HUES6 (cell line): ENCODE data around the gene FAM174A.
"Not testable (repeated sequence)": the region's sequence is repeated elsewhere in the genome, so short reads cannot be mapped to it uniquely, and the experiment has no call there.

ENCODE experiments used
- H3K27ac ChIP-seq: 2 replicates; pipeline ENCODE4 v1.7.0; 2013; ENCODE audit warnings: low read depth, mild to moderate bottlenecking, low read length, inconsistent platforms
- H3K27me3 ChIP-seq: 2 replicates; pipeline ENCODE4 v1.6.1; 2013; ENCODE audit warnings: low read length; ENCODE audit not compliant: control insufficient read depth, insufficient read depth
- H3K36me3 ChIP-seq: 2 replicates; pipeline ENCODE4 v1.6.1; 2013; ENCODE audit warnings: low read length; ENCODE audit not compliant: control insufficient read depth, insufficient read depth
- H3K4me1 ChIP-seq: 2 replicates; pipeline ENCODE4 v1.6.1; 2013; ENCODE audit warnings: low read length; ENCODE audit not compliant: control insufficient read depth, insufficient read depth
- H3K4me3 ChIP-seq: 2 replicates; pipeline ENCODE4 v1.5.1; 2013; ENCODE audit warnings: low read depth, low read length
- H3K9ac ChIP-seq: one replicate; pipeline ENCODE4 v1.6.1; 2013; ENCODE audit warnings: mild to moderate bottlenecking, low read length
- H3K9me3 ChIP-seq: 2 replicates; pipeline ENCODE4 v1.6.1; 2013; ENCODE audit warnings: low read depth, low read length; ENCODE audit not compliant: control insufficient read depth, insufficient read depth

The FAM174A gene

GRCh38 chr5:100576217-100576751 is 41.1 kb downstream of the FAM174A start:
- H3K9me3 ChIP-seq: no peaks in the 10 kb centered on the region
- no peaks in the 10 kb centered on the region for H3K4me1 ChIP-seq
- no peak overlapping the region for H3K9ac ChIP-seq
- H3K27me3 ChIP-seq: no peaks in the 10 kb centered on the region
- H3K27ac ChIP-seq: no peak overlapping the region
- no peak overlapping the region for H3K4me3 ChIP-seq
- no peaks in the 10 kb centered on the region for H3K36me3 ChIP-seq

GRCh38 chr5:100577506-100577905 is 42.3 kb downstream of the FAM174A start:
- H3K27ac ChIP-seq: no peak overlapping the region
- H3K4me3 ChIP-seq: no peak overlapping the region
- H3K4me1 ChIP-seq: no peaks in the 10 kb centered on the region
- H3K36me3 ChIP-seq: no peaks in the 10 kb centered on the region
- H3K9me3 ChIP-seq: no peaks in the 10 kb centered on the region
- no peaks in the 10 kb centered on the region for H3K27me3 ChIP-seq
- no peak overlapping the region for H3K9ac ChIP-seq

GRCh38 chr5:100584069-100584468 is 48.9 kb downstream of the FAM174A start:
- Histone ChIP-seq H3K4me3 (no peak overlapping the region), H3K36me3 (no peaks in the 10 kb centered on the region), H3K27me3 (no peaks in the 10 kb centered on the region), H3K9ac (no peak overlapping the region), H3K27ac (no peak overlapping the region), H3K4me1 (no peaks in the 10 kb centered on the region), H3K9me3 (no peaks in the 10 kb centered on the region)

- no peaks in the 10 kb centered on the region for H3K4me1 ChIP-seq
- H3K9me3 ChIP-seq: no peaks in the 10 kb centered on the region
- H3K27ac ChIP-seq: no peak overlapping the region
- no peak overlapping the region for H3K9ac ChIP-seq
- H3K27me3 ChIP-seq: no peaks in the 10 kb centered on the region
- no peaks in the 10 kb centered on the region for H3K36me3 ChIP-seq
- no peak overlapping the region for H3K4me3 ChIP-seq
Observed at GRCh38 chr5:100584889-100585288, 49.7 kb downstream of the FAM174A start.

- H3K36me3 ChIP-seq: no peaks in the 10 kb centered on the region
- no peak overlapping the region for H3K4me3 ChIP-seq
- no peaks in the 10 kb centered on the region for H3K4me1 ChIP-seq
- H3K9ac ChIP-seq: no peak overlapping the region
- no peaks in the 10 kb centered on the region for H3K27me3 ChIP-seq
- H3K9me3 ChIP-seq: no peaks in the 10 kb centered on the region
- no peak overlapping the region for H3K27ac ChIP-seq
Observed at GRCh38 chr5:100590867-100591266, 55.7 kb downstream of the FAM174A start.

- Histone ChIP-seq H3K36me3 (no peaks in the 10 kb centered on the region), H3K27ac (no peak overlapping the region), H3K27me3 (no peaks in the 10 kb centered on the region), H3K9me3 (no peaks in the 10 kb centered on the region), H3K9ac (no peak overlapping the region), H3K4me1 (no peaks in the 10 kb centered on the region), H3K4me3 (no peak overlapping the region)
Observed at GRCh38 chr5:100595152-100595811, 60.1 kb downstream of the FAM174A start.

- no peaks in the 10 kb centered on the region for H3K9me3 ChIP-seq
- no peak overlapping the region for H3K9ac ChIP-seq
- H3K4me3 ChIP-seq: no peak overlapping the region
- no peaks in the 10 kb centered on the region for H3K4me1 ChIP-seq
- H3K27me3 ChIP-seq: no peaks in the 10 kb centered on the region
- no peaks in the 10 kb centered on the region for H3K36me3 ChIP-seq
- H3K27ac ChIP-seq: no peak overlapping the region
Observed at GRCh38 chr5:100595812-100596173, 60.6 kb downstream of the FAM174A start.

- no peak overlapping the region for H3K9ac ChIP-seq
- H3K27me3 ChIP-seq: no peaks in the 10 kb centered on the region
- H3K9me3 ChIP-seq: no peaks in the 10 kb centered on the region
- H3K4me1 ChIP-seq: no peaks in the 10 kb centered on the region
- H3K27ac ChIP-seq: no peak overlapping the region
- H3K36me3 ChIP-seq: no peaks in the 10 kb centered on the region
- H3K4me3 ChIP-seq: no peak overlapping the region
Observed at GRCh38 chr5:100598446-100598845, 63.3 kb downstream of the FAM174A start.

- Histone ChIP-seq H3K36me3 (no peaks in the 10 kb centered on the region), H3K27me3 (no peaks in the 10 kb centered on the region), H3K4me3 (no peak overlapping the region), H3K4me1 (no peaks in the 10 kb centered on the region), H3K9ac (no peak overlapping the region), H3K9me3 (no peaks in the 10 kb centered on the region), H3K27ac (no peak overlapping the region)
Observed at GRCh38 chr5:100600298-100600994, 65.3 kb downstream of the FAM174A start.

GRCh38 chr5:100603141-100603540 is 68.0 kb downstream of the FAM174A start:
- Histone ChIP-seq H3K4me1 (no peaks in the 10 kb centered on the region), H3K27ac (no peak overlapping the region), H3K9ac (no peak overlapping the region), H3K9me3 (no peaks in the 10 kb centered on the region), H3K4me3 (no peak overlapping the region), H3K27me3 (no peaks in the 10 kb centered on the region), H3K36me3 (no peaks in the 10 kb centered on the region)

GRCh38 chr5:100604021-100604420 is 68.8 kb downstream of the FAM174A start:
- not testable (repeated sequence) for H3K9ac ChIP-seq, H3K27ac ChIP-seq, H3K9me3 ChIP-seq, H3K4me3 ChIP-seq, H3K36me3 ChIP-seq, H3K27me3 ChIP-seq, H3K4me1 ChIP-seq
